Heart right ventricle (tissue), 16 donors: ENCODE results near the gene VKORC1. TPM values are rescaled to one million over a fixed set of nuclear protein-coding genes. Genes with fewer than 3 reads are reported as not detected.

ENCODE experiments used
- ATAC-seq, 8 donors: fragments of 200-7000 bp; cut with Tn5 transposase; one replicate each; pipeline ENCODE4 v1.9.1; 2020; ENCODE audit warnings: mild to moderate bottlenecking in 8 of 8, moderate library complexity in 8 of 8, moderate number of reproducible peaks in 1 of 8
- DNase-seq, 2 donors: peaks; one replicate each; pipeline ENCODE4 v3.0.0-alpha.2; 2020
- H3K27ac ChIP-seq, 10 donors: fragments of 200-600 bp; sonication (generic) in 2 of 10; one replicate each; pipeline versions ENCODE4 v1.5.0 to v1.8.0; 2020 to 2022; ENCODE audit warnings: mild to moderate bottlenecking in 3 of 10
- H3K27me3 ChIP-seq, 7 donors: fragments of 200-600 bp; one replicate each; pipeline ENCODE4 v1.8.0; 2021 to 2022; ENCODE audit warnings: mild to moderate bottlenecking in 2 of 7
- H3K36me3 ChIP-seq, 9 donors: fragments of 200-600 bp; sonication (generic) in 1 of 9; one replicate each; pipeline versions ENCODE4 v1.5.0 to v1.8.0; 2020 to 2022; ENCODE audit warnings: mild to moderate bottlenecking in 2 of 9
- H3K4me1 ChIP-seq, 9 donors: fragments of 200-600 bp; sonication (generic) in 1 of 9; one replicate each; pipeline versions ENCODE4 v1.5.0 to v1.8.0; 2020 to 2022; ENCODE audit warnings: mild to moderate bottlenecking in 4 of 9
- H3K4me3 ChIP-seq, 10 donors: fragments of 200-600 bp; sonication (generic) in 2 of 10; one replicate each; pipeline versions ENCODE4 v1.5.0 to v1.8.0; 2020 to 2022; ENCODE audit warnings: mild to moderate bottlenecking in 7 of 10, moderate library complexity in 2 of 10
- H3K9me3 ChIP-seq, 11 donors: fragments of 200-600 bp in 10 of 11; sonication (generic) in 2 of 11; one replicate each; pipeline versions ENCODE4 v1.5.0 to v1.8.0; 2013 to 2022; ENCODE audit warnings: mild to moderate bottlenecking in 2 of 11, control low read depth in 1 of 11, moderate library complexity in 1 of 11
- CTCF ChIP-seq, 9 donors: fragments of 200-600 bp; sonication (generic) in 2 of 9; IDR thresholded peaks; one replicate each; pipeline versions ENCODE4 v1.5.0 to v1.8.0; 2021 to 2022; ENCODE audit warnings: antibody characterized with exemption in 9 of 9, mild to moderate bottlenecking in 5 of 9, moderate library complexity in 1 of 9
- WGBS, 2 donors: extraction: QIAGEN DNeasy Blood & Tissue Kit; methylation state at CpG; one replicate each; pipeline ENCODE4 v1.1.7; 2013; ENCODE audit warnings: inconsistent platforms in 1 of 2; 5-methylcytosine and 5-hydroxymethylcytosine counted together
- intact Hi-C, 10 donors: fragments of 100-400 bp; cut with DNase I; formaldehyde crosslinking; loops; one replicate each; pipeline versions ENCODE4 v1.11.1 to v1.14.2; 2022
- polyA plus RNA-seq, 2 donors: library from polyadenylated mRNA; stranded (reverse); fragments of 200-250 nt; gene quantifications; one replicate each; pipeline ENCODE4 v1.2.3, GENCODE V29; 2013
- total RNA-seq, 10 donors: library from RNA; stranded (reverse); fragmentation: NEBNext Ultra II Directional in 3 of 10; extraction: Animal tissue kit (Norgen Biotek cat#: 25700) in 3 of 10; gene quantifications; one replicate each; pipeline versions ENCODE4 v1.2.1 to v1.2.4, GENCODE V29; 2021 to 2023
- donor health status: Arrhythmogenic right ventricular cardiomyopathy.
- donor health status: ischemic (EF 13 %, LVEDD 7.1; RV severe dilation, severe dysfunction).
- donor health status: healthy with polysubstance abuse.
- donor health status: DM: no; HTN: yes; CAD: no.
- donor health status: DM: no; HTN: no; CAD: no.
- donor health status: ischemic (EF 25% LVEDD 6.9; RV normal size, moderate dysfunction).
- donor health status: ischemic (EF 25% LVEDD 5.7; RV mildly dilated, moderate dysfunction).
- donor health status: healthy.
- donor health status: DM: yes; HTN: yes; CAD: no.
- donor health status: Ischemic cardiomyopathy.
- donor health status: ischemic (EF 35%, LVEDD 5.7; RV mildly dilated, moderate dysfunction).
- donor health status: nonischemic (EF 11% LVEDD 7.7; RV severe dilation, severe dysfunction).
- donor health status: DM: yes; HTN: yes; CAD: no.
- donor health status: PGD.
- donor health status: ischemic (EF 29% LVEDD 5.4; RV normal size, mild dysfunction).
- donor health status: nonischemic (EF 23%, LVEDD 6.1; RV moderate dilation, normal function).

VKORC1 gene
- total and polyA plus RNA-seq, 12 donors, result 27.0 to 139 (median 34.3) TPM

GRCh38 chr16:31113121-31114120 is 18.8 kb upstream of the VKORC1 start:
- ATAC-seq, result peak in 1 of 8 donors; percentile 28
- 64 to 75% methylated on average over 5 of the region's 5 CpGs for WGBS, 2 donors
- peaks cover 17 to 73% (median 46%) of the 10 kb centered on the region in 9 donors for H3K4me1 ChIP-seq
- no peaks in the 10 kb centered on the region for H3K9me3 ChIP-seq
- H3K27me3 ChIP-seq, result no peaks in the 10 kb centered on the region
- DNase-seq, result no peak
- peak overlapping the region in 1 of 10 donors; percentile 0 for H3K4me3 ChIP-seq
- H3K36me3 ChIP-seq, result peaks cover 0 to 42% (median 30%) of the 10 kb centered on the region in 9 donors
- intact Hi-C loops, result loop anchor here in 1 of 10 donors (10.0 kb wide), 1 partner anchor 341 kb away; the partner anchor contains the start of gene ARMC5
- no peak for TF ChIP-seq CTCF (IDR thresholded peaks at IDR 0.05)
- peak overlapping the region; percentile 57 to 90 (median 84) for H3K27ac ChIP-seq

DNA sequence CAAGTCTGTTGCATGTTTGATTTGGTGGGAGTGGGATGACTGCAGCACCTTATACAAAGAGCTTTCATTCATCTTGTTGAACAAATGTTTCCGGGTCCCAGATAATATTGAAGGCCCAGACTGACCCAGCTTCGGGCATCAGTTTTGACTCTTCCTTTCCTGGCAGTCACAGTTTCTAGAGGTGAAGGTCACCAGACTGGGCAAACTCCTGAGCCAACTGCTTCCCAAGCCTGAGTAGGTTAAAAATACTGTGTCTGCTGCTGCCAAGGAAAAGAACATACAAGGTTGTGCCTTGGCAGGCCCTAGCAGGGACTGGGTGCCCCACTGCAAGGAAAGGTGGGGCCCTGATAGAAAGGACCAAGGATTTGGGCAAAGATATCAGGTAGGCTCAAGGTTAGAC is 18.1 kb upstream of the VKORC1 start:
- intact Hi-C loops, result loop anchor here in 1 of 10 donors (10.0 kb wide), 1 partner anchor 342 kb away; the partner anchor contains the start of gene ARMC5

DNA sequence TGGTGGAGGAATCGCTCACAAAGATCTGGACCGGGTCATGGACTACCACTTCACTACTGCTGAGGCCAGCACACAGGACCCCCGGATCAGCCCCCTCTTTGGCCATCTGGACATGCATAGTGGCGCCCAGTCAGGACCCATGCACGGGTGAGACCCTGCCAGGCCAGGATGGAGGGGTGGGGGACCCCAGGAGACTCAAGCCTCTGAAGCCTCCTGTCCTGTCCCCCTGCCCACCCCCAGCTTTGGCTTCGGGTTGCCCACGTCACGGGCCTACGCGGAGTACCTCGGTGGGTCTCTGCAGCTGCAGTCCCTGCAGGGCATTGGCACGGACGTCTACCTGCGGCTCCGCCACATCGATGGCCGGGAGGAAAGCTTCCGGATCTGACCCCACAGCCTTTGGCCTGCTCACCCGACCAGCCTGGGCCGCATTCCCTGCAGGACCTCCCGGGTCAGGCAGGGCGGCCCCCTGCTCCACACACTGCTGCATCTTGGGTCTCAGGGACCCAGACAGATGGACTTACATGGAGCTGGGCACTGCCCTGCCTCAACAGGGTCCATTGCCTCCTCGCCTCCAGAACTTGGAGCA is 17.4 kb upstream of the VKORC1 start:
- Histone ChIP-seq H3K27me3 (no peaks in the 10 kb centered on the region), H3K4me1 (peaks cover 17 to 73% (median 41%) of the 10 kb centered on the region in 9 donors), H3K27ac (peak overlapping the region; percentile 50 to 90 (median 84)), H3K4me3 (no peak overlapping the region), H3K9me3 (no peaks in the 10 kb centered on the region), H3K36me3 (peaks cover 0 to 42% (median 30%) of the 10 kb centered on the region in 9 donors)
- TF ChIP-seq CTCF (IDR thresholded peaks at IDR 0.05), result no peak
- DNase-seq (no peak), ATAC-seq (peak in 1 of 8 donors; percentile 11)
- WGBS, 2 donors, result 92 to 96% methylated on average over 23 of the region's 23 CpGs
- intact Hi-C loops, result loop anchor here in 1 of 10 donors (10.0 kb wide), 1 partner anchor 343 kb away; the partner anchor contains the start of gene ARMC5

More for the DNA sequence above, 18.1 kb upstream of the VKORC1 start:
- 55 to 58% methylated on average over 2 of the region's 2 CpGs for WGBS, 2 donors
- ATAC-seq (peak in 4 of 8 donors; percentile 10 to 40 (median 28)), DNase-seq (no peak)
- no peaks in the 10 kb centered on the region for H3K9me3 ChIP-seq
- no peak for TF ChIP-seq CTCF (IDR thresholded peaks at IDR 0.05)
- H3K4me1 ChIP-seq, result peaks cover 17 to 72% (median 42%) of the 10 kb centered on the region in 9 donors
- H3K27ac ChIP-seq, result peak overlapping the region; percentile 57 to 90 (median 84)
- H3K36me3 ChIP-seq, result peaks cover 0 to 42% (median 30%) of the 10 kb centered on the region in 9 donors
- no peak overlapping the region for H3K4me3 ChIP-seq
- no peaks in the 10 kb centered on the region for H3K27me3 ChIP-seq
